Mesothelial cell of epicardium (in vitro differentiated cells): ENCODE measurements around the gene XRCC5. TPM values are rescaled to one million over a fixed set of nuclear protein-coding genes. Genes with fewer than 3 reads are reported as not detected.
A peak's percentile ranks its signal among the peaks of the same experiment; 100 is the strongest.

Experiments
- DNase-seq, 2 experiments: peaks; one replicate each; pipeline ENCODE4 v3.0.0; 2021; ENCODE audit warnings: low spot score in 2 of 2; ENCODE audit not compliant: unreplicated experiment in 2 of 2
- H3K27ac Mint-ChIP-seq: 2 replicates; pipeline ENCODE4 v1.8.0; 2021; ENCODE audit warnings: mixed read lengths
- H3K27me3 Mint-ChIP-seq: 2 replicates; pipeline ENCODE4 v1.8.0; 2021; ENCODE audit warnings: low read depth, mixed read lengths
- H3K36me3 Mint-ChIP-seq: 2 replicates; pipeline ENCODE4 v1.8.0; 2021; ENCODE audit warnings: mixed read lengths
- H3K4me1 Mint-ChIP-seq: 2 replicates; pipeline ENCODE4 v1.8.0; 2021; ENCODE audit warnings: mixed read lengths
- H3K4me3 Mint-ChIP-seq: 2 replicates; pipeline ENCODE4 v1.8.0; 2021; ENCODE audit warnings: mild to moderate bottlenecking, moderate library complexity, mixed read lengths
- H3K9me3 Mint-ChIP-seq: 2 replicates; pipeline ENCODE4 v1.8.0; 2021; ENCODE audit warnings: mixed read lengths
- CTCF ChIP-seq: fragments of 200-600 bp; sonication (generic); IDR thresholded peaks from one replicate; pipeline ENCODE4 v1.5.0; 2021; ENCODE audit warnings: antibody characterized with exemption; ENCODE audit not compliant: unreplicated experiment
- total RNA-seq: library from RNA; stranded (reverse); gene quantifications from 3 replicates; pipeline ENCODE4 v1.2.1, GENCODE V29; 2021

XRCC5 gene
- total RNA-seq, 1 donor from 2014 or later: 294 TPM

- peak overlapping the region; percentile 80 for H3K4me3 Mint-ChIP-seq
Observed at GRCh38 chr2:216114382-216114713, 5.2 kb downstream of the XRCC5 start.

GRCh38 chr2:216114714-216115531 lies 5.8 kb downstream of the XRCC5 start:
- Mint-ChIP-seq H3K9me3 (no peaks in the 10 kb centered on the region), H3K27ac (peak overlapping the region; percentile 99), H3K27me3 (no peaks in the 10 kb centered on the region), H3K4me1 (peaks cover 53% of the 10 kb centered on the region), H3K36me3 (peaks cover 47% of the 10 kb centered on the region), H3K4me3 (peak overlapping the region; percentile 80)
- peak; percentile 89 for TF ChIP-seq CTCF
- peak; percentile 97 to 98 for DNase-seq

More at GRCh38 chr2:216114382-216114713, 5.2 kb downstream of the XRCC5 start:
- Mint-ChIP-seq H3K4me1 (peaks cover 53% of the 10 kb centered on the region), H3K27me3 (no peaks in the 10 kb centered on the region), H3K9me3 (no peaks in the 10 kb centered on the region), H3K36me3 (peaks cover 43% of the 10 kb centered on the region), H3K27ac (peak overlapping the region; percentile 99)
- no peak for DNase-seq
- TF ChIP-seq CTCF: no peak

GRCh38 chr2:216116418-216116817 lies 7.3 kb downstream of the XRCC5 start:
- H3K36me3 Mint-ChIP-seq: peaks cover 55% of the 10 kb centered on the region
- H3K27me3 Mint-ChIP-seq: no peaks in the 10 kb centered on the region
- no peak for TF ChIP-seq CTCF
- no peak for DNase-seq
- no peaks in the 10 kb centered on the region for H3K9me3 Mint-ChIP-seq
- peak overlapping the region; percentile 8 for H3K4me3 Mint-ChIP-seq
- peak overlapping the region; percentile 65 for H3K27ac Mint-ChIP-seq
- H3K4me1 Mint-ChIP-seq: peaks cover 40% of the 10 kb centered on the region

GRCh38 chr2:216117561-216118340 lies 8.6 kb downstream of the XRCC5 start:
- no peak for TF ChIP-seq CTCF
- no peak for DNase-seq
- peaks cover 32% of the 10 kb centered on the region for H3K4me1 Mint-ChIP-seq
- peaks cover 57% of the 10 kb centered on the region for H3K36me3 Mint-ChIP-seq
- no peak overlapping the region for H3K4me3 Mint-ChIP-seq
- peak overlapping the region; percentile 65 for H3K27ac Mint-ChIP-seq
- H3K9me3 Mint-ChIP-seq: no peaks in the 10 kb centered on the region
- H3K27me3 Mint-ChIP-seq: no peaks in the 10 kb centered on the region

- H3K4me1 Mint-ChIP-seq: peaks cover 32% of the 10 kb centered on the region
- H3K27ac Mint-ChIP-seq: peak overlapping the region; percentile 21
- peaks cover 54% of the 10 kb centered on the region for H3K36me3 Mint-ChIP-seq
Observed at GRCh38 chr2:216118474-216118873, 9.3 kb downstream of the XRCC5 start.

More at GRCh38 chr2:216118474-216118873, 9.3 kb downstream of the XRCC5 start:
- TF ChIP-seq CTCF: no peak
- no peak for DNase-seq
- Mint-ChIP-seq H3K27me3 (no peaks in the 10 kb centered on the region), H3K4me3 (no peak overlapping the region), H3K9me3 (no peaks in the 10 kb centered on the region)
